ENCODE data around the gene CYSTM1.
A peak's percentile ranks its signal among the peaks of the same experiment; 100 is the strongest.
"Not testable (repeated sequence)": the region's sequence is repeated elsewhere in the genome, so short reads cannot be mapped to it uniquely, and the experiment has no call there.

CYSTM1 gene

GRCh38 chr5:140150201-140150600 is 24.8 kb upstream of the CYSTM1 start:
- DNase-seq (ENCODE audit: low spot score), result no peak

GRCh38 chr5:140151144-140152021 is 23.6 kb upstream of the CYSTM1 start:
- DNase-seq (ENCODE audit: low spot score), result no peak

- DNase-seq (ENCODE audit: low spot score), result no peak
Observed at GRCh38 chr5:140152022-140152999, 22.7 kb upstream of the CYSTM1 start.

GRCh38 chr5:140153255-140153654 is 21.7 kb upstream of the CYSTM1 start:
- no peak for DNase-seq (ENCODE audit: low spot score)

GRCh38 chr5:140153905-140154304 is 21.1 kb upstream of the CYSTM1 start:
- DNase-seq (ENCODE audit: low spot score), result peak; percentile 53

GRCh38 chr5:140154710-140155381 is 20.1 kb upstream of the CYSTM1 start:
- DNase-seq (ENCODE audit: low spot score), result not testable (repeated sequence)

- peak; percentile 92 for DNase-seq (ENCODE audit: low spot score)
Observed at GRCh38 chr5:140157032-140157781, 17.8 kb upstream of the CYSTM1 start.

- no peak for DNase-seq (ENCODE audit: low spot score)
Observed at GRCh38 chr5:140159014-140159927, 15.7 kb upstream of the CYSTM1 start.

- no peak for DNase-seq (ENCODE audit: low spot score)
Observed at GRCh38 chr5:140162275-140162674, 12.7 kb upstream of the CYSTM1 start.

- no peak for DNase-seq (ENCODE audit: low spot score)
Observed at GRCh38 chr5:140162781-140163180, 12.2 kb upstream of the CYSTM1 start.

- no peak for DNase-seq (ENCODE audit: low spot score)
Observed at GRCh38 chr5:140165101-140165922, 9.7 kb upstream of the CYSTM1 start.

- DNase-seq (ENCODE audit: low spot score), result no peak
Observed at GRCh38 chr5:140165923-140166270, 9.1 kb upstream of the CYSTM1 start.

GRCh38 chr5:140166911-140167310 is 8.1 kb upstream of the CYSTM1 start:
- no peak for DNase-seq (ENCODE audit: low spot score)

- DNase-seq (ENCODE audit: low spot score), result no peak
Observed at GRCh38 chr5:140168371-140168770, 6.6 kb upstream of the CYSTM1 start.

- DNase-seq (ENCODE audit: low spot score), result no peak
Observed at GRCh38 chr5:140169410-140169809, 5.6 kb upstream of the CYSTM1 start.

GRCh38 chr5:140172483-140172882 is 2.5 kb upstream of the CYSTM1 start:
- no peak for DNase-seq (ENCODE audit: low spot score)

- no peak for DNase-seq (ENCODE audit: low spot score)
Observed at GRCh38 chr5:140174014-140174413, 974 bp upstream of the CYSTM1 start.

- peak; percentile 63 for DNase-seq (ENCODE audit: low spot score)
Observed at GRCh38 chr5:140175367-140176030, 511 bp downstream of the CYSTM1 start.

GRCh38 chr5:140176031-140176387 is 1.0 kb downstream of the CYSTM1 start:
- no peak for DNase-seq (ENCODE audit: low spot score)
